ENCODE measurements around the gene TBX3.

TBX3 gene

DNA sequence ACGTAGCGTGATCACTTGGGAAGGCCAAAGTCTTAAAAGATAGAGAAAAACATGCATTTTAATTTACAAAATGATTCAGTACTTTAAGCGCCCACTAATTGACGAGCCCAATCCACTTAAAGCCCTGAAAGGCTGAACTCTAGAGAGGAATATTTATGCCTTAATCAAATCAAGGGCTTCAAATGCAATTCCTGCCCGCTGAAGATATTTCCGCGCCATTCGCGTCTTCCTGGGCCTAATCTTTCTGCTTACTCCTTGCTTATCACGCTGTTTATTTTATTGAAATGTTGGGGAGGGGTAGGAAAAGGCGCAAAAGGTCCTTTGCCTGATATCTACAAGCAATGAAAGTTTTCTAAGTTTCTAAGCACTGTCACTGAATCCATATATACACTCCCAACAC lies 4.0 kb downstream of the TBX3 start:
- TF ChIP-seq, protein P1, sequence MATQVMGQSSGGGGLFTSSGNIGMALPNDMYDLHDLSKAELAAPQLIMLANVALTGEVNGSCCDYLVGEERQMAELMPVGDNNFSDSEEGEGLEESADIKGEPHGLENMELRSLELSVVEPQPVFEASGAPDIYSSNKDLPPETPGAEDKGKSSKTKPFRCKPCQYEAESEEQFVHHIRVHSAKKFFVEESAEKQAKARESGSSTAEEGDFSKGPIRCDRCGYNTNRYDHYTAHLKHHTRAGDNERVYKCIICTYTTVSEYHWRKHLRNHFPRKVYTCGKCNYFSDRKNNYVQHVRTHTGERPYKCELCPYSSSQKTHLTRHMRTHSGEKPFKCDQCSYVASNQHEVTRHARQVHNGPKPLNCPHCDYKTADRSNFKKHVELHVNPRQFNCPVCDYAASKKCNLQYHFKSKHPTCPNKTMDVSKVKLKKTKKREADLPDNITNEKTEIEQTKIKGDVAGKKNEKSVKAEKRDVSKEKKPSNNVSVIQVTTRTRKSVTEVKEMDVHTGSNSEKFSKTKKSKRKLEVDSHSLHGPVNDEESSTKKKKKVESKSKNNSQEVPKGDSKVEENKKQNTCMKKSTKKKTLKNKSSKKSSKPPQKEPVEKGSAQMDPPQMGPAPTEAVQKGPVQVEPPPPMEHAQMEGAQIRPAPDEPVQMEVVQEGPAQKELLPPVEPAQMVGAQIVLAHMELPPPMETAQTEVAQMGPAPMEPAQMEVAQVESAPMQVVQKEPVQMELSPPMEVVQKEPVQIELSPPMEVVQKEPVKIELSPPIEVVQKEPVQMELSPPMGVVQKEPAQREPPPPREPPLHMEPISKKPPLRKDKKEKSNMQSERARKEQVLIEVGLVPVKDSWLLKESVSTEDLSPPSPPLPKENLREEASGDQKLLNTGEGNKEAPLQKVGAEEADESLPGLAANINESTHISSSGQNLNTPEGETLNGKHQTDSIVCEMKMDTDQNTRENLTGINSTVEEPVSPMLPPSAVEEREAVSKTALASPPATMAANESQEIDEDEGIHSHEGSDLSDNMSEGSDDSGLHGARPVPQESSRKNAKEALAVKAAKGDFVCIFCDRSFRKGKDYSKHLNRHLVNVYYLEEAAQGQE (IDR thresholded peaks at IDR 0.05; ENCODE audit: low read depth) = no peak
- TF ChIP-seq YY1 (IDR thresholded peaks at IDR 0.05; ENCODE audit: low read depth) (no peak), TAF1 (IDR thresholded peaks at IDR 0.05; ENCODE audit: low read depth) (no peak), CREB1 (IDR thresholded peaks at IDR 0.05; ENCODE audit: low read depth) (no peak), EP300 (IDR thresholded peaks at IDR 0.05; ENCODE audit: borderline replicate concordance) (no peak), TEAD4 (IDR thresholded peaks at IDR 0.05) (no peak), EGR1 (IDR thresholded peaks at IDR 0.05) (no peak), TCF12 (IDR thresholded peaks at IDR 0.05; ENCODE audit: low read depth) (no peak), NFIC (IDR thresholded peaks at IDR 0.05) (no peak), FOXM1 (IDR thresholded peaks at IDR 0.05; ENCODE audit: borderline replicate concordance, low read depth) (no peak), RAD21 (IDR thresholded peaks at IDR 0.05; ENCODE audit: low read depth) (no peak), CEBPB (IDR thresholded peaks at IDR 0.05) (no peak), ZBTB7A (IDR thresholded peaks at IDR 0.05; ENCODE audit: low read depth) (no peak)
- TF ChIP-seq, protein P2, sequence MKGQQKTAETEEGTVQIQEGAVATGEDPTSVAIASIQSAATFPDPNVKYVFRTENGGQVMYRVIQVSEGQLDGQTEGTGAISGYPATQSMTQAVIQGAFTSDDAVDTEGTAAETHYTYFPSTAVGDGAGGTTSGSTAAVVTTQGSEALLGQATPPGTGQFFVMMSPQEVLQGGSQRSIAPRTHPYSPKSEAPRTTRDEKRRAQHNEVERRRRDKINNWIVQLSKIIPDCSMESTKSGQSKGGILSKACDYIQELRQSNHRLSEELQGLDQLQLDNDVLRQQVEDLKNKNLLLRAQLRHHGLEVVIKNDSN (IDR thresholded peaks at IDR 0.05) = no peak
- TF ChIP-seq, protein P3, sequence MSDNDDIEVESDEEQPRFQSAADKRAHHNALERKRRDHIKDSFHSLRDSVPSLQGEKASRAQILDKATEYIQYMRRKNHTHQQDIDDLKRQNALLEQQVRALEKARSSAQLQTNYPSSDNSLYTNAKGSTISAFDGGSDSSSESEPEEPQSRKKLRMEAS (IDR thresholded peaks at IDR 0.05) = no peak

GRCh38 chr12:114679452-114679875 lies 4.5 kb downstream of the TBX3 start:
- TF ChIP-seq RAD21 (IDR thresholded peaks at IDR 0.05; ENCODE audit: low read depth) = no peak

DNA sequence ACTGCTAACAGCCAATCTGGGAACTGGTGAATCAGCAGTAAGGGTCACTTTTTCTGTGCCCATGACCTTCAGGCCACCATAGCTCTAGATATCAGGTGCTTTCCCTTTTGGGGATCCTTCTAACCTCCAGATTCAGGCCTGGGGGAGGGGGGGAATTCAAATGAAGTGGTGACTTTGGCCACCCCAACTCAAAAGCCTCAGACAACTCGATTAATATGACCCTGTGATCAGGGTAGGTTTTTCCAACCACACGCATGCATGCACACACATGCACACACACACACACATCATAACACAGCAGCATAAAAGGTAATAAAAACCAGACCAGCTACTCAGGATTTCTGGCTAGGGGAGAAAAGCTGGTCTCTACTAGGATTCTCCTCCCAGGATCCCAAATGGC lies 5.3 kb downstream of the TBX3 start:
- TF ChIP-seq FOXM1 (IDR thresholded peaks at IDR 0.05; ENCODE audit: borderline replicate concordance, low read depth) (no peak), TEAD4 (IDR thresholded peaks at IDR 0.05) (no peak)

DNA sequence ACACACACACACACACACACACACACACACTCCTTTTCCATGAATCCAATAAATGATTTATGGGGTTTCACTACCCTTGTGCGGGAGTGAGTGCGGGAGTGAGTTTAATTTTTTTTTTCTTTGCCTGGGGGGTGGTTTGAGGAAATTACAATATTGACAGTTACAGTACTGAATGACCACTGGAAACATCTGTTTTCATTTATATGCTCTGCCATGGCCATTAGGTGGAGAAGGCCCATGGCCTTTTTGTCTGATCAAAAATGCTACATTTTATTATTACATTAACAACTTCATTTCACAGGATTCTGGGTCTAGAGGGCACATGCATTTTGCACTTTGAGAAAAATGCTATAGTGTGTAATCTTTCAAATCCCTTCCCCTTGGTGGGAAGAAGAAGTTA lies 5.9 kb downstream of the TBX3 start:
- TF ChIP-seq TCF12 (IDR thresholded peaks at IDR 0.05; ENCODE audit: low read depth) = no peak
- TF ChIP-seq NFIC (IDR thresholded peaks at IDR 0.05) = no peak
- no peak for TF ChIP-seq TEAD4 (IDR thresholded peaks at IDR 0.05)
- TF ChIP-seq, protein P2 (IDR thresholded peaks at IDR 0.05) = no peak

DNA sequence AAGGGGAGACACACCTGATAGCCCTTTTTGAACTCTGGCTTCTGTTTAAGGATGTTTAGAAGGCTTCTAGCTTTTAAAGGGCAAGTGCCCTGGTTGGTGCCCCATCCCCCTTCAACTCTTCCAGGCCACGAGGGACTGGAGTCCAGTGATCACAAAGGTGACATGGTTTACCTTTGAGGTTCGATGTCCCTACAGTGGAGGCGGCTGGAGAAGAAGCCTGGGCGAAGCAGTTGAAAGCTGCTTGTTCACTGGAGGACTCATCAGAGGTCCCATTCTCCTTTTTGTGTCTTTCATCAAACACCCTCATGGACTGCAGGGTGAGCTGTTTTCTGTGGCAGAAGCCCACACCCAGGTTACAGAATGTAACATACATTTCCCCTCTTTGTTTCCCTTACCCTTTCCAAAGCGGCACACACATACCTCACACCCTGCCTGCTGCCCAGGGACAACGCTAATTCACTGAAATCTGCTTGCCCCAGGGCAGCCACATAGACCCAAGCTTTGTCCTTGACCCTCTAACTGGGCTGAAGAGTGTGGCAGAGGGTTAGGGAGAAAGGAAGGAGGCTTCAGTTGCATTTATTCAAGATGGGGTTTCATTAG lies 7.7 kb downstream of the TBX3 start:
- TF ChIP-seq TEAD4 (IDR thresholded peaks at IDR 0.05) (no peak), TCF12 (IDR thresholded peaks at IDR 0.05; ENCODE audit: low read depth) (no peak), ZBTB7A (IDR thresholded peaks at IDR 0.05; ENCODE audit: low read depth) (no peak), YY1 (IDR thresholded peaks at IDR 0.05; ENCODE audit: low read depth) (no peak), NFIC (IDR thresholded peaks at IDR 0.05) (no peak), CREB1 (IDR thresholded peaks at IDR 0.05; ENCODE audit: low read depth) (no peak), TAF1 (IDR thresholded peaks at IDR 0.05; ENCODE audit: low read depth) (no peak), RAD21 (IDR thresholded peaks at IDR 0.05; ENCODE audit: low read depth) (no peak), EGR1 (IDR thresholded peaks at IDR 0.05) (no peak), CEBPB (IDR thresholded peaks at IDR 0.05) (no peak), EP300 (IDR thresholded peaks at IDR 0.05; ENCODE audit: borderline replicate concordance) (no peak), FOXM1 (IDR thresholded peaks at IDR 0.05; ENCODE audit: borderline replicate concordance, low read depth) (no peak)
- TF ChIP-seq, protein P1 (IDR thresholded peaks at IDR 0.05; ENCODE audit: low read depth) = no peak
- TF ChIP-seq, protein P2 (IDR thresholded peaks at IDR 0.05) = no peak
- TF ChIP-seq, protein P3 (IDR thresholded peaks at IDR 0.05) = no peak
